GM12865 (cell line): ENCODE measurements around the gene VAMP7.
A peak's percentile ranks its signal among the peaks of the same experiment; 100 is the strongest.
"Not testable (repeated sequence)": the region's sequence is repeated elsewhere in the genome, so short reads cannot be mapped to it uniquely, and the experiment has no call there.

Source experiments
- DNase-seq: peaks from one replicate; pipeline ENCODE4 v3.0.0; 2010; ENCODE audit warnings: low read depth
- H3K4me3 ChIP-seq: 2 replicates; pipeline ENCODE4 v1.5.1; 2011; ENCODE audit warnings: mild to moderate bottlenecking, low read depth, low read length, control low read depth
- TF ChIP-seq, protein P1 (sequence below): IDR thresholded peaks from 2 replicates; pipeline ENCODE4 v1.5.1; 2011; ENCODE audit warnings: low read length, control low read depth, low read depth, inconsistent platforms; ENCODE audit not compliant: insufficient read depth; ENCODE audit errors: missing control alignments

VAMP7 gene

DNA sequence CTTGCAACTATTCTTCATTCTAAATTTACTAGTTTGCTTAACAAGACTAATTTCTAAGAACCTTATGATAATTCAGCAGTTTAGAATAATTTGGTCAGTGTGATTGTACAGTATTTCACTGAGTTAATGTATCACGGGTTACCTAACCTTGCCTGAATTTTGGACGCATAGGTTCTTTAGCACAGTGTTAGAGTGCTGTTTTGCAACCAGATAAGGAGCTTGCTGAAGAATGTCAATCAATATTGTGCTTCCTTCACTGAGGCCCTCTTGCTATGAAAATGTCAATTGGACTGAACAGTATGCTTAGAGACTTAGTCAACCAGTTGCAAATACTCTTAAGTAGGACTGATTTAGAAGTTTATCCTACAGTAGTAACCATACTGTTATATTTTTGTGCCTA is 19.6 kb downstream of the VAMP7 start:
- no peak for DNase-seq
- no peak overlapping the region for H3K4me3 ChIP-seq
- TF ChIP-seq, protein P1, sequence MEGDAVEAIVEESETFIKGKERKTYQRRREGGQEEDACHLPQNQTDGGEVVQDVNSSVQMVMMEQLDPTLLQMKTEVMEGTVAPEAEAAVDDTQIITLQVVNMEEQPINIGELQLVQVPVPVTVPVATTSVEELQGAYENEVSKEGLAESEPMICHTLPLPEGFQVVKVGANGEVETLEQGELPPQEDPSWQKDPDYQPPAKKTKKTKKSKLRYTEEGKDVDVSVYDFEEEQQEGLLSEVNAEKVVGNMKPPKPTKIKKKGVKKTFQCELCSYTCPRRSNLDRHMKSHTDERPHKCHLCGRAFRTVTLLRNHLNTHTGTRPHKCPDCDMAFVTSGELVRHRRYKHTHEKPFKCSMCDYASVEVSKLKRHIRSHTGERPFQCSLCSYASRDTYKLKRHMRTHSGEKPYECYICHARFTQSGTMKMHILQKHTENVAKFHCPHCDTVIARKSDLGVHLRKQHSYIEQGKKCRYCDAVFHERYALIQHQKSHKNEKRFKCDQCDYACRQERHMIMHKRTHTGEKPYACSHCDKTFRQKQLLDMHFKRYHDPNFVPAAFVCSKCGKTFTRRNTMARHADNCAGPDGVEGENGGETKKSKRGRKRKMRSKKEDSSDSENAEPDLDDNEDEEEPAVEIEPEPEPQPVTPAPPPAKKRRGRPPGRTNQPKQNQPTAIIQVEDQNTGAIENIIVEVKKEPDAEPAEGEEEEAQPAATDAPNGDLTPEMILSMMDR = no peak

DNA sequence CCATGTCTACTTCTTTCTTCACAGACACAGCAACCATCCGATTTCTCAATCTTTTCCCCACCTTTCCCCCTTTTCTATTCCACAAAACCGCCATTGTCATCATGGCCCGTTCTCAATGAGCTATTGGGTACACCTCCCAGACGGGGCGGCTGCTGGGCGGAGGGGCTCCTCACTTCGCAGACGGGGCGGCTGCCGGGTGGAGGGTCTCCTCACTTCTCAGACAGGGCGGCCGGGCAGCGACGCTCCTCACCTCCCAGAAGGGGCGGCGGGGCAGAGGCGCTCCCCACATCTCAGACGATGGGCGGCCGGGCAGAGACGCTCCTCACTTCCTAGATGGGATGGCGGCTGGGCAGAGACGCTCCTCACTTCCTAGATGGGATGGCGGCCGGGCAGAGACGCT is 26.5 kb downstream of the VAMP7 start:
- not testable (repeated sequence) for DNase-seq, H3K4me3 ChIP-seq

DNA sequence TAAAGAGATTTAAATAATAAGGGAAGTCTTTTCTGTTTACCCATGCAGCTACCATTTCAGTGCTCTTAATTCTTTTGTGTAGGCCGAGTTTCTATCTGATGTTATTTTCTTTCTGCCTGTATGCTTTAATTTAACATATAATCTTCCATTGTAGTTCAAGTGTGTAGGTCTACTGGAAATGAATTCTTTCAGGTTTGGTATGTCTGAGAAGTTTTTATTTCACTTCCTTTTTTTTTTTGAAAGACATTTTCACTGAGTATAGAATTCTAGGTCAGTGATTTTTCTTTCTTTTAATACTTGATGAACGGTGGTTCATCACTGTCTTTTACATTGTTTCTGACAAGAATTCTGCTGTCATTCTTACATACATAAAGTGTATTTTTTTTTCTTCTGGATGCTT is 42.1 kb downstream of the VAMP7 start:
- H3K4me3 ChIP-seq = no peak overlapping the region
- no peak for DNase-seq
- TF ChIP-seq, protein P1 = no peak

DNA sequence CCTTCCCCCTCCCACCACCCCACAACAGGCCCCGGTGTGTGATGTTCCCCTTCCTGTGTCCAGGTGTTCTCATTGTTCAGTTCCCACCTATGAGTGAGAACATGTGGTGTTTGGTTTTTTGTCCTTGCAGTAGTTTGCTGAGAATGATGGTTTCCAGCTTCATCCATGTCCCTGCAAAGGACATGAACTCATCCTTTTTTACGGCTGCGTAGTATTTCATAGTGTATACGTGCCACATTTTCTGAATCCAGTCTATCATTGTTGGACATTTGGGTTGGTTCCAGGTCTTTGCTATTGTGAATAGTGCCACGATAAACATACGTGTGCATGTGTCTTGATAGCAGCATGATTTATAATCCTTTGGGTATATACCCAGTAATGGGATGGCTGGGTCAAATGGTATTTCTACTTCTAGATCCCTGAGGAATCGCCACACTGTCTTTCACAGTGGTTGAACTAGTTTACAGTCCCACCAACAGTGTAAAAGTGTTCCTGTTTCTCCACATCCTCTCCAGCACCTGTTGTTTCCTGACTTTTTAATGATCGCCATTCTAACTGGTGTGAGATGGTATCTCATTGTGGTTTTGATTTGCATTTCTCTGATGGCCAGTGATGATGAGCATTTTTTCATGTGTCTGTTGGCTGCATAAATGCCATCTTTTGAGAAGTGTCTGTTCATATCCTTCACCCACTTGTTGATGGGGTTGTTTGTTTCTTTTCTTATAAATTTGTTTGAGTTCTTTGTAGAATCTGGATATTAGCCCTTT is 49.9 kb downstream of the VAMP7 start:
- not testable (repeated sequence) for H3K4me3 ChIP-seq, DNase-seq

DNA sequence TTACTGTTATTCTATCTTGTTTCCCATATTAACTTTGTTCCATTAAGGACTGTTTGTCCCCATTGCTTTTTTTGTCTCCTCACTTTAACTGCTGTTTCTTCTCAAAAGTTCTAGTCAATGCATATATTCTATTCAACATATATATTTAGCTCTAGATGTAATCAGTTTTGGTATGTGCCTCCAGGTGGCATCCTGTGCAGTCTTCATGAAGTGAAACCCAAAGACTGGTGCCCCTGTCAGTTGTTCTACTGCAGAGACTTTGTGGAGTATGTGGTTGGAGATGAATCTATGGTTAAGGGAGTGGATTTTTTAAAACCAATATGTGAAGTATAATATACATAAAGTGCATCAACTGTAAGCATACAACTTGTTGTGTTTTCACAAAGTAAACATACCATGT is 57.0 kb downstream of the VAMP7 start:
- DNase-seq = peak; percentile 1
- TF ChIP-seq, protein P1 = no peak
- H3K4me3 ChIP-seq = no peak overlapping the region

DNA sequence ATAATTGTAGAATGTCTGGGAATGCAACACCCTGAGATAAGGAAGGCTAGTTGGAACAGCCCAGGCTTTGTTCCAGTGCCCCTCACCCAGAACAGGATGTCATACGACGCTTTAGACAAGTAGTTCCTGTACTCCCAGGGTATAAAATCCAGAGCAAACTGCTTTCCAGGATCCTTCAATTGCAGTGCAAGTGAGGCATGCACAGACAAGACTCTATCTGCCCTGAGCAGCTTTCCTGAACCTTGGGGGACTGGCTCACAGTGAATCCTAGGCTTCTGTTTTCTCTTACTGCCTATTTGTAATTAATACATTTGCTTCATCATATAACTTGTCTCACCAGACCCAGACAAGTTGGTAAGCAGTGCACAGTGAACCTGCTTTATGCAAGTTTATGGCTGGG is 68.0 kb downstream of the VAMP7 start:
- no peak for DNase-seq
- H3K4me3 ChIP-seq = no peak overlapping the region
- TF ChIP-seq, protein P1 = no peak

DNA sequence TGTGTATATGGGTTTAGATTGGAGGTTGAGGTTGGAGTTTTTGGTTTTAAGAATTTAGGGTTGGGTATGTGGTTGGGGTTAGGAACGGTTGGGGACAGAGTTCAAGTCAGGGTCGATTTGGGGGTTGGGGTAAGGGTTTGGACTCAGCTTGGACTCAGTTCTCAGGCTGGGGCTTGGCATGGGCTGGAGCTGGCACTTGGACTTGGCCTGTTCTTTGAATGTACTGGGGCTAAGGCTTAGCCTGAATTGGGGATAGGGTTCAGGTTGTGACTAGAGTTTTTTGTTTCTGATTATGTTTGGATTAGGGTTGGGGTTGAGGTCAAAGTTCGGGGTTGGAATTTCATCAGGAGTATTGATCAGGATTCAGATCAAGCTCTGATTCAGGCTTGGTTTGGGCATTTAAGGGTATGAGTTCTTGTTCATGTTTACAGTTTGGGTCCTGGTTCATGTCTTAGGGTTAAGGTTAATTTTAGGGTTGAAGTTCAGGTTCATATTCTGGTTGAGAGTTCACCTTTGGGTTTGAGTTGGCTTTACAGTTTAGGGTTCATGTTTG is 70.2 kb downstream of the VAMP7 start:
- H3K4me3 ChIP-seq = no peak overlapping the region
- TF ChIP-seq, protein P1 = no peak
- DNase-seq = no peak

DNA sequence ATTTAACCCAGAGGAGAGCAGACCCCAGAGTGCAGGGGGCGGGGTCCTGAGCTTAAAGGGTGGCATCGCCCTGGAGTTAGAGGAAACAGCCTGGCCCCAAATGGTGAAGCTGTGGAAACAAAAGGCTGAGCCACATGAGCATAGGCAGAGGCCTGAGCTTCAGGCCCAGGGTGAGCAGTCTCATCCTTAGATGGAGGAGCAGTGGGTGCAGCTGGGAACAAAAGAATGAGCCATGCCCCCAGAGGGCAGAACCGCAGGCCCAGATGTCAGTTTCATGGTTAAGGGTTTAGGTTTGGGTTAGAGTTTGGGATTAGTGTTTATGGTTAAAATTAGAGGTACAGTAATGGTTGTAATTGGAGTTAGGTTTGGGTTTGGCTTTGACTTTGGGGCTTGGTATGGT is 71.9 kb downstream of the VAMP7 start:
- H3K4me3 ChIP-seq = no peak overlapping the region
- TF ChIP-seq, protein P1 = no peak
- no peak for DNase-seq
